ENCODE results near the gene ADAMTS7.

ADAMTS7 gene

GRCh38 chr15:78714890-78715289, 96.4 kb downstream of the ADAMTS7 start:
- DNase-seq, result no peak

- DNase-seq, result no peak
Measured at GRCh38 chr15:78712797-78713515, 98.3 kb downstream of the ADAMTS7 start.

- DNase-seq, result no peak
Measured at GRCh38 chr15:78711638-78712037, 99.6 kb downstream of the ADAMTS7 start.

- DNase-seq, result no peak
Measured at GRCh38 chr15:78709263-78709882, 101.9 kb downstream of the ADAMTS7 start.
